ENCODE measurements around the gene NRDE2.

NRDE2 gene

GRCh38 chr14:90358359-90358758 lies 26.6 kb upstream of the NRDE2 start:
- Histone ChIP-seq H3K4me3 (ENCODE audit: low read length) (no peak overlapping the region), H3K36me3 (ENCODE audit: insufficient read depth, low read length) (no peaks in the 10 kb centered on the region), H3K4me1 (ENCODE audit: insufficient read depth, low read length) (no peaks in the 10 kb centered on the region), H3K9me3 (ENCODE audit: insufficient read depth, low read depth, low read length) (no peaks in the 10 kb centered on the region), H3K27me3 (ENCODE audit: insufficient read depth, low read length) (no peaks in the 10 kb centered on the region), H3K27ac (ENCODE audit: low read depth, low read length) (no peak overlapping the region), H3K9ac (ENCODE audit: low read depth, low read length) (no peak overlapping the region)
- 94% methylated on average over 3 of the region's 4 CpGs for WGBS

- Histone ChIP-seq H3K27me3 (ENCODE audit: insufficient read depth, low read length) (no peaks in the 10 kb centered on the region), H3K9me3 (ENCODE audit: insufficient read depth, low read depth, low read length) (no peaks in the 10 kb centered on the region), H3K4me1 (ENCODE audit: insufficient read depth, low read length) (no peaks in the 10 kb centered on the region), H3K36me3 (ENCODE audit: insufficient read depth, low read length) (no peaks in the 10 kb centered on the region), H3K9ac (ENCODE audit: low read depth, low read length) (no peak overlapping the region), H3K4me3 (ENCODE audit: low read length) (no peak overlapping the region), H3K27ac (ENCODE audit: low read depth, low read length) (no peak overlapping the region)
- 83% methylated on average over 1 of the region's 1 CpG for WGBS
Observed at GRCh38 chr14:90356925-90357324, 25.2 kb upstream of the NRDE2 start.

GRCh38 chr14:90355540-90356518 lies 24.1 kb upstream of the NRDE2 start:
- Histone ChIP-seq H3K4me3 (ENCODE audit: low read length) (no peak overlapping the region), H3K9ac (ENCODE audit: low read depth, low read length) (no peak overlapping the region), H3K9me3 (ENCODE audit: insufficient read depth, low read depth, low read length) (no peaks in the 10 kb centered on the region), H3K36me3 (ENCODE audit: insufficient read depth, low read length) (no peaks in the 10 kb centered on the region), H3K4me1 (ENCODE audit: insufficient read depth, low read length) (no peaks in the 10 kb centered on the region), H3K27me3 (ENCODE audit: insufficient read depth, low read length) (no peaks in the 10 kb centered on the region), H3K27ac (ENCODE audit: low read depth, low read length) (no peak overlapping the region)
- WGBS, result 86% methylated on average over 8 of the region's 8 CpGs

GRCh38 chr14:90354551-90355298 lies 23.0 kb upstream of the NRDE2 start:
- no peak overlapping the region for H3K9ac ChIP-seq (ENCODE audit: low read depth, low read length)
- H3K27ac ChIP-seq (ENCODE audit: low read depth, low read length), result no peak overlapping the region
- no peaks in the 10 kb centered on the region for H3K36me3 ChIP-seq (ENCODE audit: insufficient read depth, low read length)
- H3K4me3 ChIP-seq (ENCODE audit: low read length), result no peak overlapping the region
- H3K9me3 ChIP-seq (ENCODE audit: insufficient read depth, low read depth, low read length), result no peaks in the 10 kb centered on the region
- no peaks in the 10 kb centered on the region for H3K27me3 ChIP-seq (ENCODE audit: insufficient read depth, low read length)
- WGBS, result 89% methylated on average over 16 of the region's 16 CpGs
- H3K4me1 ChIP-seq (ENCODE audit: insufficient read depth, low read length), result no peaks in the 10 kb centered on the region

- H3K9ac ChIP-seq (ENCODE audit: low read depth, low read length), result no peak overlapping the region
- H3K36me3 ChIP-seq (ENCODE audit: insufficient read depth, low read length), result no peaks in the 10 kb centered on the region
- H3K9me3 ChIP-seq (ENCODE audit: insufficient read depth, low read depth, low read length), result no peaks in the 10 kb centered on the region
- H3K4me1 ChIP-seq (ENCODE audit: insufficient read depth, low read length), result peaks cover 3% of the 10 kb centered on the region; the same call in 1 of the 2 replicates
- H3K27ac ChIP-seq (ENCODE audit: low read depth, low read length), result no peak overlapping the region
- no peaks in the 10 kb centered on the region for H3K27me3 ChIP-seq (ENCODE audit: insufficient read depth, low read length)
- H3K4me3 ChIP-seq (ENCODE audit: low read length), result no peak overlapping the region
- WGBS, result 56% methylated on average over 4 of the region's 4 CpGs
Observed at GRCh38 chr14:90349739-90350138, 18.0 kb upstream of the NRDE2 start.

GRCh38 chr14:90348270-90348669 lies 16.5 kb upstream of the NRDE2 start:
- Histone ChIP-seq H3K4me3 (ENCODE audit: low read length) (no peak overlapping the region), H3K36me3 (ENCODE audit: insufficient read depth, low read length) (no peaks in the 10 kb centered on the region), H3K9me3 (ENCODE audit: insufficient read depth, low read depth, low read length) (no peaks in the 10 kb centered on the region), H3K27me3 (ENCODE audit: insufficient read depth, low read length) (no peaks in the 10 kb centered on the region), H3K4me1 (ENCODE audit: insufficient read depth, low read length) (peaks cover 7% of the 10 kb centered on the region; the same call in 1 of the 2 replicates), H3K9ac (ENCODE audit: low read depth, low read length) (no peak overlapping the region), H3K27ac (ENCODE audit: low read depth, low read length) (no peak overlapping the region)
- WGBS, result 93% methylated on average over 2 of the region's 2 CpGs

- Histone ChIP-seq H3K9ac (ENCODE audit: low read depth, low read length) (no peak overlapping the region), H3K4me3 (ENCODE audit: low read length) (no peak overlapping the region), H3K27ac (ENCODE audit: low read depth, low read length) (no peak overlapping the region), H3K9me3 (ENCODE audit: insufficient read depth, low read depth, low read length) (no peaks in the 10 kb centered on the region), H3K36me3 (ENCODE audit: insufficient read depth, low read length) (no peaks in the 10 kb centered on the region), H3K4me1 (ENCODE audit: insufficient read depth, low read length) (peaks cover 7% of the 10 kb centered on the region; the same call in 1 of the 2 replicates), H3K27me3 (ENCODE audit: insufficient read depth, low read length) (no peaks in the 10 kb centered on the region)
Observed at GRCh38 chr14:90345239-90345557, 13.5 kb upstream of the NRDE2 start.

- Histone ChIP-seq H3K27me3 (ENCODE audit: insufficient read depth, low read length) (no peaks in the 10 kb centered on the region), H3K9ac (ENCODE audit: low read depth, low read length) (no peak overlapping the region), H3K4me1 (ENCODE audit: insufficient read depth, low read length) (peaks cover 7% of the 10 kb centered on the region; the same call in 1 of the 2 replicates), H3K4me3 (ENCODE audit: low read length) (no peak overlapping the region), H3K9me3 (ENCODE audit: insufficient read depth, low read depth, low read length) (no peaks in the 10 kb centered on the region), H3K36me3 (ENCODE audit: insufficient read depth, low read length) (no peaks in the 10 kb centered on the region), H3K27ac (ENCODE audit: low read depth, low read length) (no peak overlapping the region)
- WGBS, result 80% methylated on average over 8 of the region's 10 CpGs
Observed at GRCh38 chr14:90344331-90345238, 12.8 kb upstream of the NRDE2 start.

- Histone ChIP-seq H3K4me1 (ENCODE audit: insufficient read depth, low read length) (peaks cover 7% of the 10 kb centered on the region; the same call in 1 of the 2 replicates), H3K27ac (ENCODE audit: low read depth, low read length) (no peak overlapping the region), H3K9me3 (ENCODE audit: insufficient read depth, low read depth, low read length) (no peaks in the 10 kb centered on the region), H3K4me3 (ENCODE audit: low read length) (no peak overlapping the region), H3K27me3 (ENCODE audit: insufficient read depth, low read length) (peaks cover 7% of the 10 kb centered on the region; the same call in 1 of the 2 replicates), H3K9ac (ENCODE audit: low read depth, low read length) (no peak overlapping the region), H3K36me3 (ENCODE audit: insufficient read depth, low read length) (no peaks in the 10 kb centered on the region)
- 76% methylated on average over 4 of the region's 4 CpGs for WGBS
Observed at GRCh38 chr14:90342327-90342726, 10.6 kb upstream of the NRDE2 start.

GRCh38 chr14:90341784-90342183 lies 10.0 kb upstream of the NRDE2 start:
- H3K9ac ChIP-seq (ENCODE audit: low read depth, low read length), result no peak overlapping the region

More at GRCh38 chr14:90341784-90342183, 10.0 kb upstream of the NRDE2 start:
- Histone ChIP-seq H3K4me3 (ENCODE audit: low read length) (no peak overlapping the region), H3K4me1 (ENCODE audit: insufficient read depth, low read length) (peaks cover 7% of the 10 kb centered on the region; the same call in 1 of the 2 replicates), H3K27me3 (ENCODE audit: insufficient read depth, low read length) (peaks cover 12% of the 10 kb centered on the region), H3K27ac (ENCODE audit: low read depth, low read length) (no peak overlapping the region), H3K36me3 (ENCODE audit: insufficient read depth, low read length) (no peaks in the 10 kb centered on the region), H3K9me3 (ENCODE audit: insufficient read depth, low read depth, low read length) (no peaks in the 10 kb centered on the region)
- WGBS, result 91% methylated on average over 7 of the region's 7 CpGs

Data from HUES64 (cell line).